ENCODE results near the gene ACTR10. TPM values are rescaled to one million over a fixed set of nuclear protein-coding genes. Genes with fewer than 3 reads are reported as not detected.
"Not testable (repeated sequence)": the region's sequence is repeated elsewhere in the genome, so short reads cannot be mapped to it uniquely, and the experiment has no call there.

Gene ACTR10
- total RNA-seq, 1 donor from 2014 or later, result 120 TPM

GRCh38 chr14:58249611-58250010 lies 49.7 kb downstream of the ACTR10 start:
- DNase-seq, result no peak
- Mint-ChIP-seq H3K9me3 (ENCODE audit: unreplicated experiment) (peaks cover 4% of the 10 kb centered on the region), H3K27me3 (ENCODE audit: unreplicated experiment) (no peaks in the 10 kb centered on the region), H3K36me3 (ENCODE audit: unreplicated experiment) (no peaks in the 10 kb centered on the region), H3K4me1 (ENCODE audit: low read depth, unreplicated experiment) (peaks cover 2% of the 10 kb centered on the region), H3K4me3 (ENCODE audit: unreplicated experiment) (no peak overlapping the region), H3K27ac (ENCODE audit: unreplicated experiment) (no peak overlapping the region)
- no peak for TF ChIP-seq CTCF (IDR thresholded peaks at IDR 0.05; ENCODE audit: partially characterized antibody, unreplicated experiment)

GRCh38 chr14:58258156-58258555 lies 58.2 kb downstream of the ACTR10 start:
- no peaks in the 10 kb centered on the region for H3K36me3 Mint-ChIP-seq (ENCODE audit: unreplicated experiment)
- no peak overlapping the region for H3K4me3 Mint-ChIP-seq (ENCODE audit: unreplicated experiment)
- no peak for TF ChIP-seq CTCF (IDR thresholded peaks at IDR 0.05; ENCODE audit: partially characterized antibody, unreplicated experiment)
- no peak for DNase-seq
- no peaks in the 10 kb centered on the region for H3K9me3 Mint-ChIP-seq (ENCODE audit: unreplicated experiment)
- no peaks in the 10 kb centered on the region for H3K4me1 Mint-ChIP-seq (ENCODE audit: low read depth, unreplicated experiment)
- H3K27me3 Mint-ChIP-seq (ENCODE audit: unreplicated experiment), result no peaks in the 10 kb centered on the region
- H3K27ac Mint-ChIP-seq (ENCODE audit: unreplicated experiment), result no peak overlapping the region

GRCh38 chr14:58262005-58262404 lies 62.1 kb downstream of the ACTR10 start:
- H3K27me3 Mint-ChIP-seq (ENCODE audit: unreplicated experiment); H3K9me3 Mint-ChIP-seq (ENCODE audit: unreplicated experiment); H3K4me3 Mint-ChIP-seq (ENCODE audit: unreplicated experiment); H3K27ac Mint-ChIP-seq (ENCODE audit: unreplicated experiment); H3K4me1 Mint-ChIP-seq (ENCODE audit: low read depth, unreplicated experiment); DNase-seq; H3K36me3 Mint-ChIP-seq (ENCODE audit: unreplicated experiment): not testable (repeated sequence)

GRCh38 chr14:58265401-58265800 lies 65.5 kb downstream of the ACTR10 start:
- Mint-ChIP-seq H3K27ac (ENCODE audit: unreplicated experiment) (no peak overlapping the region), H3K36me3 (ENCODE audit: unreplicated experiment) (no peaks in the 10 kb centered on the region)
- TF ChIP-seq CTCF (IDR thresholded peaks at IDR 0.05; ENCODE audit: partially characterized antibody, unreplicated experiment), result no peak

GRCh38 chr14:58270628-58271027 lies 70.7 kb downstream of the ACTR10 start:
- no peaks in the 10 kb centered on the region for H3K36me3 Mint-ChIP-seq (ENCODE audit: unreplicated experiment)
- no peak overlapping the region for H3K4me3 Mint-ChIP-seq (ENCODE audit: unreplicated experiment)
- H3K9me3 Mint-ChIP-seq (ENCODE audit: unreplicated experiment), result peaks cover 2% of the 10 kb centered on the region
- no peaks in the 10 kb centered on the region for H3K27me3 Mint-ChIP-seq (ENCODE audit: unreplicated experiment)
- DNase-seq, result no peak
- no peak for TF ChIP-seq CTCF (IDR thresholded peaks at IDR 0.05; ENCODE audit: partially characterized antibody, unreplicated experiment)
- H3K27ac Mint-ChIP-seq (ENCODE audit: unreplicated experiment), result no peak overlapping the region
- no peaks in the 10 kb centered on the region for H3K4me1 Mint-ChIP-seq (ENCODE audit: low read depth, unreplicated experiment)

More at GRCh38 chr14:58265401-58265800, 65.5 kb downstream of the ACTR10 start:
- Mint-ChIP-seq H3K9me3 (ENCODE audit: unreplicated experiment) (peaks cover 2% of the 10 kb centered on the region), H3K4me3 (ENCODE audit: unreplicated experiment) (no peak overlapping the region), H3K27me3 (ENCODE audit: unreplicated experiment) (no peaks in the 10 kb centered on the region), H3K4me1 (ENCODE audit: low read depth, unreplicated experiment) (no peaks in the 10 kb centered on the region)
- no peak for DNase-seq

Measured in glutamatergic neuron (in vitro differentiated cells).